Epithelial cell of esophagus (primary cell): ENCODE data around the gene CDC42BPA.

Experiments used
- DNase-seq: peaks from one replicate; pipeline ENCODE4 v3.0.0; 2010; ENCODE audit warnings: low read depth
- H3K4me3 ChIP-seq: 2 replicates; pipeline ENCODE4 v1.5.1; 2011; ENCODE audit warnings: mild to moderate bottlenecking, low read length, control low read depth
- TF ChIP-seq, protein P1 (sequence below): IDR thresholded peaks from 2 replicates; pipeline ENCODE4 v1.5.1; 2011; ENCODE audit warnings: low read depth, mild to moderate bottlenecking, low read length, control low read depth, inconsistent platforms; ENCODE audit not compliant: insufficient read depth; ENCODE audit errors: missing control alignments

The CDC42BPA gene

DNA sequence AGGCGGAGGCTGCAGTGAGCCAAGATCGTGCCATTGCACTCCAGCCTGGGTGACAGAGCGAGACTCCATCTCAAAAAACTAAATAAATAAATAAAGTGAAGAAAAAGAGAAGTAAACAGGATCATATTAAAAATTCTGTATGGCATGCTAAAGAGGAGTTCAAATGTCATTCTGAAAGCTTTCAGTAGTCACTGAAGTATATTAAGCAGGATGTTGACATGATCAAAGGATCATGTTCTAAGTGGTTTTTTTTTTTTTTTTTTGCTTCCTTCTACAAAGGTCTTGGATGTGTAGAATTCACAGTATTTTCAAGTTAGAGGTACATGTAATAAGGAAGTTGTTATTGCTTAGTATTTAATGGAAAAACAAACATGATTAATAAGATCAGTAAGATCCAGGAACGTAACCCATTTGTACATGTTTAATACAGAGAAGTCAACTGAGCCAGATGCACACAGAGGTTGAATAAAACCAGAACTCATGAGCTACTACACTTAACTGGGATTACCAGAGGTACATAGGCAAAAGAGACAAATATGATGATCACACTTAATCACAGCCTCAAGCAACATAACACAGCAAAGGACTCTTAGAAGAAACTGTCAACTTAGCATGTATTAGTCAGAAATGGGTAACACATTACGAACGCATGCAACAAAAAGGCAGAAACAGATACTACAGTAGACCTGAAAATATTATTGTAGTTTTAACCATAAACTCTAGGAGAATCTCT is 12.2 kb downstream of the CDC42BPA start:
- DNase-seq, result peak; percentile 44
- TF ChIP-seq, protein P1, sequence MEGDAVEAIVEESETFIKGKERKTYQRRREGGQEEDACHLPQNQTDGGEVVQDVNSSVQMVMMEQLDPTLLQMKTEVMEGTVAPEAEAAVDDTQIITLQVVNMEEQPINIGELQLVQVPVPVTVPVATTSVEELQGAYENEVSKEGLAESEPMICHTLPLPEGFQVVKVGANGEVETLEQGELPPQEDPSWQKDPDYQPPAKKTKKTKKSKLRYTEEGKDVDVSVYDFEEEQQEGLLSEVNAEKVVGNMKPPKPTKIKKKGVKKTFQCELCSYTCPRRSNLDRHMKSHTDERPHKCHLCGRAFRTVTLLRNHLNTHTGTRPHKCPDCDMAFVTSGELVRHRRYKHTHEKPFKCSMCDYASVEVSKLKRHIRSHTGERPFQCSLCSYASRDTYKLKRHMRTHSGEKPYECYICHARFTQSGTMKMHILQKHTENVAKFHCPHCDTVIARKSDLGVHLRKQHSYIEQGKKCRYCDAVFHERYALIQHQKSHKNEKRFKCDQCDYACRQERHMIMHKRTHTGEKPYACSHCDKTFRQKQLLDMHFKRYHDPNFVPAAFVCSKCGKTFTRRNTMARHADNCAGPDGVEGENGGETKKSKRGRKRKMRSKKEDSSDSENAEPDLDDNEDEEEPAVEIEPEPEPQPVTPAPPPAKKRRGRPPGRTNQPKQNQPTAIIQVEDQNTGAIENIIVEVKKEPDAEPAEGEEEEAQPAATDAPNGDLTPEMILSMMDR, result no peak
- H3K4me3 ChIP-seq, result no peak overlapping the region

DNA sequence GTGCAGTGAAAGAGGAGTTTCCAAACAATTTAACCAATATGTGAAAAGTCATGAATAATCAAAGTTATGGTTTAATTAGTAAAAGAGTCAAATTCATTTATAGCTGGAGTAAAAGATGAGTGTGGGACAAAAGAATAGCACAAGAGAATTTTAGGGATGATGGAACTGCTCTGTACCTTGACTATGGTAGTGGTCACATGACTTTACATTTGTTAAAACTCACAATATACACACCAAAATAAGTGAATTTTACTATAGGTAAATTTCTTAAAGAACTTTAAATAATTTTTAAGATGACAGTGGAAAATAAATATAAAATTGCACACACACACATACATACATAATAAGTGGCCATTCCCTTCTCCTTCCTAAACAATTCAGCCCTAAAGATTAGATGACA is 13.6 kb downstream of the CDC42BPA start:
- TF ChIP-seq, protein P1, result no peak
- H3K4me3 ChIP-seq, result no peak overlapping the region
- no peak for DNase-seq

DNA sequence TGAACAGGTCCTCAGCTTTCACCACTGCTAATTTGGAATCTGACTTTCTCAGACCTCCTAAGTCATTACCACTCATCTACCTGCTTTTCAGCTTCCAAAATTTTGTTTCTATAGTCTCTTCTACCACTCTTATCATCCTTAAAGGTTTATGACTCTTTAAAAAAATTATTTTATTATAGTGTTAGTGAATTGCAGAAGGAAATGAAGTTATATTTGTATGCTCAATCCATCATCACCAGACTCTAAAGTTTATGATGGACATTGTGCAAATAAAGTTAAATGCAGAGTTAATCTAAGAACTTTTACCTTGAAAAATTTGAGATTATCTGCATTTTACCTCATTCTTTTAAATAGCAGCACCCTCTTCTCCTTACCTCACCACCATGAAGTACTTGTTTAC is 14.6 kb downstream of the CDC42BPA start:
- TF ChIP-seq, protein P1, result no peak
- no peak overlapping the region for H3K4me3 ChIP-seq
- no peak for DNase-seq

DNA sequence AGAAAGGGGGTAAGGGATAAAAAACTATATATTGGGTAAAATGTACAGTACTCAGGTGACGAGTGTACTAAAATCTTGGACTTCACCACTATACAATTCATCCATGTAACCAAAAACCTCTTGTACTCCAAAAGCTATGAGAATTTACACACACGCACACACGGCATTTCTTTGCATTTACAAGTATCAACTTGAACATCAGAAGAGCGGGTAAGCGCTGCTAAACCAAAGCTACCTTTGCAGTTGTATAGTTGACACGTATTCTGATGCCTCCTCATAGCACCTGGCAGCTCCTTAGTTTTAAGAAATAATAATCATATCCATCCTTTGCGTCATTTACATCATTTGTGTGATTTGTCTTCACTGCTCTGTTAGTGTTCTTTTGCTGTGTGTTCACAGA is 17.6 kb downstream of the CDC42BPA start:
- H3K4me3 ChIP-seq, result no peak overlapping the region
- peak; percentile 74 for DNase-seq
- TF ChIP-seq, protein P1, result no peak

DNA sequence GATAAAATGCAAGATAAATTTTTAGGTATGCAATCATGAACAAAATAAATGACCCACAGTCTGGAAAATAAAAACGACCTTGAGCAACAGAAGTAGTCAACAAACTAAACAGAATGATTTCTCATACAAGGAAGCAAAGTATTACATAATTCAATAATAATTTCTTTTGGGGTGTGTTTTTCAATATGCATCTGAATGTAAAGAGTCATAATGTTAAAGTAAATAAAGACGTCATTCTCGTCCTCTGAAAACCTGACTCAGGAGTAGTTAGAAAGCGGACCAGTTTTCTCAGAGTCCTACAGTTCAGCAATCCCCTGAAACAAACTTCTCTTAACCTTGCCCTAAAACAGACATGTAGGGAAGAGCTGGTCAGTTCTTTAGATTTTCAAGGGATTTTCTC is 18.6 kb downstream of the CDC42BPA start:
- H3K4me3 ChIP-seq, result no peak overlapping the region
- DNase-seq, result peak; percentile 90
- TF ChIP-seq, protein P1, result no peak

DNA sequence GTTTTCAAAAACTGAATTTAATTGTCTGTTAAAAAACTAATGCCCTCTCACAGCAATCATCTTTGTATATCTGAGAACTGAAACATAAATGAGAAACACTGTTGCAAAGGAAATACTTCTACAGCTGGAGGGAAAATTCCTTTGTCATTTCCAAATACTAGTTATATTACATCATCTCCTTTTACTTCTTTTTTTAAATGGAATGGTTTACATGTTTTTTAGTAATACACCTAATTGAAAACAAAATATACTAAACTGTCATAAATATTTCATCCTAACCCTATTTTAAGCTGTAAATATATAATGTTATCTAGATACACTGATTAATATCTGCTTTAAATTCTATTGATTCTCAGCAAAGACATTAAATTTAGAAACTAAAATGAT is 19.1 kb downstream of the CDC42BPA start:
- TF ChIP-seq, protein P1, result no peak
- DNase-seq, result peak; percentile 68
- no peak overlapping the region for H3K4me3 ChIP-seq
